ENCODE data around the gene PLXNB3.

PLXNB3 gene

GRCh38 chrX:153770601-153771414, 6.8 kb downstream of the PLXNB3 start (continued):
- TF ChIP-seq TCF7L2 (IDR thresholded peaks at IDR 0.05; ENCODE audit: borderline replicate concordance, low read depth, low read length) (no peak), GLIS1 (tag by site-specific recombination; IDR thresholded peaks at IDR 0.05) (peak; percentile 35)

GRCh38 chrX:153771415-153772315, 7.6 kb downstream of the PLXNB3 start:
- no peaks in the 10 kb centered on the region for H3K9me3 ChIP-seq (ENCODE audit: control insufficient read depth, insufficient read depth, low read depth, low read length)
- ChIA-PET CTCF (no interaction called here), POLR2A (no interaction called here)
- H3K36me3 ChIP-seq (ENCODE audit: control insufficient read depth in 2 of 2, insufficient read depth in 1 of 2, low read length in 2 of 2), result no peaks in the 10 kb centered on the region
- no peak overlapping the region for H3K27ac ChIP-seq (ENCODE audit: extremely low read depth, low read depth, low read length)
- H3K4me1 ChIP-seq (ENCODE audit: control insufficient read depth, insufficient read depth, low read length), result no peaks in the 10 kb centered on the region
- no peak overlapping the region for H3K4me3 ChIP-seq (ENCODE audit: low read depth, low read length)
- TF ChIP-seq KLF1 (tag by site-specific recombination; IDR thresholded peaks at IDR 0.05) (peak; percentile 71; the same call in 1 of the 2 replicates), ZSCAN23 (tag by site-specific recombination; IDR thresholded peaks at IDR 0.05) (no peak), ZFHX2 (tag by site-specific recombination; conservative IDR thresholded peaks at IDR 0.05) (no peak)

- Histone ChIP-seq H3K9me3 (ENCODE audit: control insufficient read depth, insufficient read depth, low read depth, low read length) (no peaks in the 10 kb centered on the region), H3K36me3 (ENCODE audit: control insufficient read depth in 2 of 2, insufficient read depth in 1 of 2, low read length in 2 of 2) (no peaks in the 10 kb centered on the region), H3K4me1 (ENCODE audit: control insufficient read depth, insufficient read depth, low read length) (no peaks in the 10 kb centered on the region), H3K27ac (ENCODE audit: extremely low read depth, low read depth, low read length) (no peak overlapping the region), H3K4me3 (ENCODE audit: low read depth, low read length) (no peak overlapping the region)
- no peak for TF ChIP-seq ZNF341 (tag by site-specific recombination; IDR thresholded peaks at IDR 0.05; ENCODE audit: low read depth)
- TF ChIP-seq ZNF426 (tag by site-specific recombination; IDR thresholded peaks at IDR 0.05), result no peak
- no peak for TF ChIP-seq PRDM10 (tag by site-specific recombination; IDR thresholded peaks at IDR 0.05)
- TF ChIP-seq GLIS2 (tag by site-specific recombination; IDR thresholded peaks at IDR 0.05), result peak; percentile 39; the same call in 1 of the 2 replicates
- no peak for TF ChIP-seq ZNF792 (tag by site-specific recombination; IDR thresholded peaks at IDR 0.05)
- no peak for TF ChIP-seq ZNF37A (tag by site-specific recombination; IDR thresholded peaks at IDR 0.05)
- TF ChIP-seq ZNF639 (tag by site-specific recombination; IDR thresholded peaks at IDR 0.05), result no peak
- no peak for TF ChIP-seq ZNF704 (tag by site-specific recombination; IDR thresholded peaks at IDR 0.05)
- 0 out of 2 replicates have a peak, but pooled peaks have one; percentile 18 for TF ChIP-seq ZBTB6 (tag by site-specific recombination; IDR thresholded peaks at IDR 0.05)
- TF ChIP-seq ZSCAN5A (tag by site-specific recombination; IDR thresholded peaks at IDR 0.05), result no peak
- POLR2A ChIA-PET, result no interaction called here
- CTCF ChIA-PET, result interaction anchor here (1.0 kb wide), 1 partner anchor 9 kb away, joined by 3 read pairs; no protein-coding TSS in a partner anchor
These were observed 8.5 kb downstream of the PLXNB3 start for GRCh38 chrX:153772316-153773217.
